Gastrocnemius medialis (tissue), 4 donors: ENCODE results near the gene MFSD2A. TPM values are rescaled to one million over a fixed set of nuclear protein-coding genes. Genes with fewer than 3 reads are reported as not detected.
"Not testable (repeated sequence)": the region's sequence is repeated elsewhere in the genome, so short reads cannot be mapped to it uniquely, and the experiment has no call there.

Experiments used
- ATAC-seq, 2 donors: fragments of 150-250 bp; one replicate each; pipeline ENCODE4 v1.9.1; 2016
- DNase-seq, 2 donors: peaks; one replicate each; pipeline ENCODE4 v3.0.0-alpha.2; 2019
- H3K27ac ChIP-seq, 4 donors: fragments of 200-600 bp; sonication (generic); 1 replicate in 1 of 4; 2 replicates in 3 of 4; pipeline ENCODE4 v1.5.1; 2016 to 2018; ENCODE audit warnings: mild to moderate bottlenecking in 2 of 4, moderate library complexity in 1 of 4
- H3K27me3 ChIP-seq, 3 donors: fragments of 200-600 bp; sonication (generic) in 2 of 3; 1 replicate in 1 of 3; 2 replicates in 2 of 3; pipeline versions ENCODE4 v1.5.1 to v1.6.0; 2016 to 2019; ENCODE audit warnings: mild to moderate bottlenecking in 1 of 3, moderate library complexity in 1 of 3
- H3K36me3 ChIP-seq, 2 donors: fragments of 200-600 bp; sonication (generic) in 1 of 2; one replicate each; pipeline ENCODE4 v1.5.1; 2017 to 2018
- H3K4me1 ChIP-seq, 2 donors: fragments of 200-600 bp; sonication (generic) in 1 of 2; one replicate each; pipeline ENCODE4 v1.5.1; 2016 to 2017; ENCODE audit warnings: mild to moderate bottlenecking in 2 of 2
- H3K4me3 ChIP-seq, 4 donors: fragments of 200-600 bp; sonication (generic) in 3 of 4; 1 replicate in 1 of 4; 2 replicates in 3 of 4; pipeline ENCODE4 v1.5.1; 2016 to 2019; ENCODE audit warnings: mild to moderate bottlenecking in 2 of 4
- H3K9me3 ChIP-seq, 3 donors: fragments of 200-600 bp; sonication (generic) in 2 of 3; 1 replicate in 1 of 3; 2 replicates in 2 of 3; pipeline ENCODE4 v1.5.1; 2016 to 2019
- CTCF ChIP-seq, 5 experiments: fragments of 450-650 bp in 3 of 5; fragments of 200-600 bp in 2 of 5; sonication (generic) in 2 of 5; IDR thresholded peaks in 4 of 5; conservative IDR thresholded peaks in 1 of 5; 1 replicate in 4 of 5; 2 replicates in 1 of 5; pipeline ENCODE4 v1.5.1; 2016 to 2019; ENCODE audit warnings: antibody characterized with exemption in 5 of 5, mild to moderate bottlenecking in 3 of 5, moderate library complexity in 3 of 5
- POLR2A ChIP-seq, 2 donors: fragments of 450-650 bp; IDR thresholded peaks; one replicate each; pipeline ENCODE4 v1.6.1; 2017; ENCODE audit warnings: antibody characterized with exemption in 2 of 2, mild to moderate bottlenecking in 2 of 2, moderate library complexity in 2 of 2
- in situ Hi-C, 4 donors: fragments of 200-750 bp; cut with MboI; loops; one replicate each; pipeline versions ENCODE4 v1.15.0 to v1.8.0; 2017; ENCODE audit warnings: low sequenced_read_pairs in 4 of 4
- intact Hi-C: fragments of 100-400 bp; cut with DNase I; formaldehyde crosslinking; loops from one replicate; pipeline ENCODE4 v1.15.1; 2023; ENCODE audit warnings: low total_unique reads
- total RNA-seq, 4 donors: library from RNA; depleted of rRNA; stranded (reverse); fragments of >200 nt; gene quantifications; one replicate each; pipeline versions ENCODE4 v1.1.0 to v1.2.3, GENCODE V29; 2016

MFSD2A gene
- total RNA-seq, 4 donors from 2014 or later: 1.0 to 2.1 TPM; not detected in 2

- Histone ChIP-seq H3K9me3 (no peaks in the 10 kb centered on the region), H3K4me1 (no peaks in the 10 kb centered on the region), H3K27ac (no peak overlapping the region), H3K36me3 (no peaks in the 10 kb centered on the region), H3K27me3 (peaks cover 0 to 2% (median 0%) of the 10 kb centered on the region in 3 donors), H3K4me3 (no peak overlapping the region)
- intact Hi-C loops: no loop called here
- DNase-seq (no peak), ATAC-seq (no peak)
- in situ Hi-C loops: no loop called here
- TF ChIP-seq POLR2A (IDR thresholded peaks at IDR 0.05) (no peak), CTCF (IDR thresholded peaks at IDR 0.05 in 4 of 5, conservative IDR thresholded peaks at IDR 0.05 in 1 of 5) (no peak)
These were observed 49.9 kb downstream of the MFSD2A start for GRCh38 chr1:40004857-40005256.

- H3K27me3 ChIP-seq, intact Hi-C loops, DNase-seq, H3K4me1 ChIP-seq, H3K4me3 ChIP-seq, ATAC-seq, H3K27ac ChIP-seq, H3K9me3 ChIP-seq, H3K36me3 ChIP-seq, in situ Hi-C loops: not testable (repeated sequence)
These were observed 52.6 kb downstream of the MFSD2A start for GRCh38 chr1:40007481-40008034.

DNA sequence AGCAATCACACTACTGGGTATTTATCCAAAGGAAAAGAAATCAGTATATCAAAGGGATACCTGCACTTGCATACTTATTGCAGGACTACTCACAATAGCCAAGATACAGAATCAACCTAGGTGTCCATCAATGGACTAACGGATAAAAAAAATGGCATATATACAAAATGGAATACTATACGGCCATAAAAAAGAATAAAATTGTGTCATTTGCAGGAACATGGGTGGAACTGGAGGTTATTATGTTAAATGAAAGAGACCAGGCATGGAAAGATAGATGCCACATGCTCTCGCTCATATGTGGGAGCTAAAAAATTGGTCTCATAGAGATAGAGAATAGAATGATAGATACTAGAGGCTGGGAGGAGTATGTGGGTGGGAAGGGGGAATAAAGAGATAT lies 56.3 kb downstream of the MFSD2A start:
- no peaks in the 10 kb centered on the region for H3K4me1 ChIP-seq
- H3K9me3 ChIP-seq: no peaks in the 10 kb centered on the region
- peaks cover 0 to 2% (median 0%) of the 10 kb centered on the region in 3 donors for H3K27me3 ChIP-seq
- ATAC-seq (no peak), DNase-seq (no peak)
- intact Hi-C loops: no loop called here
- no peak overlapping the region for H3K27ac ChIP-seq
- TF ChIP-seq CTCF (IDR thresholded peaks at IDR 0.05 in 4 of 5, conservative IDR thresholded peaks at IDR 0.05 in 1 of 5): no peak
- no peak for TF ChIP-seq POLR2A (IDR thresholded peaks at IDR 0.05)
- in situ Hi-C loops: no loop called here
- H3K4me3 ChIP-seq: no peak overlapping the region
- H3K36me3 ChIP-seq: no peaks in the 10 kb centered on the region

DNA sequence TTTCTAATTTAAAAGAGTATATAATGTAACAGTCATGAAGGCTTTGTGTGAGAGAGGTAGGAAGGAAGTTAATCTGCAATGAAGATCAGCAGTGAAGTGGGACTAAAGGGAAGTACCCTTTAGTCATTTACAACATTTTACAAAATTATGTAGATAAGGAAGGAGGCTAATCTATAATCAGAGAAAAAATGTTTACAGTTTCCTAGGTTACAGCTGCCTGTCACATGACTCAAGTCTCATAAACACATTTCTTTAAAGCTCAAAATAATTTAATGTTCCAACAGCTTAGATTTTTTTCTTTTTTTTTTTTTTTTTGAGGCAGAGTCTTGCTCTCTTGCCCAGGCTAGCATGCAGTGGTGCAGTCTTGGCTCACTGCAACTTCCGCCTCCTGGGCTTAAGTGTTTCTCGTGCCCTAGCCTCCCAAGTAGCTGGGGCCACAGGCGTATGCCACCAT lies 59.3 kb downstream of the MFSD2A start:
- H3K4me1 ChIP-seq: no peaks in the 10 kb centered on the region
- in situ Hi-C loops: no loop called here
- H3K4me3 ChIP-seq: no peak overlapping the region
- intact Hi-C loops: no loop called here
- ATAC-seq: no peak
- H3K36me3 ChIP-seq: no peaks in the 10 kb centered on the region
- H3K27ac ChIP-seq: no peak overlapping the region
- DNase-seq: no peak
- H3K27me3 ChIP-seq: no peaks in the 10 kb centered on the region
- TF ChIP-seq POLR2A (IDR thresholded peaks at IDR 0.05) (no peak), CTCF (IDR thresholded peaks at IDR 0.05 in 4 of 5, conservative IDR thresholded peaks at IDR 0.05 in 1 of 5) (no peak)
- no peaks in the 10 kb centered on the region for H3K9me3 ChIP-seq

GRCh38 chr1:40014812-40015594 lies 60.1 kb downstream of the MFSD2A start:
- ATAC-seq (no peak), DNase-seq (no peak)
- in situ Hi-C loops (no loop called here), intact Hi-C loops (no loop called here)
- H3K9me3 ChIP-seq: no peaks in the 10 kb centered on the region
- no peak overlapping the region for H3K4me3 ChIP-seq
- H3K4me1 ChIP-seq: no peaks in the 10 kb centered on the region
- no peak overlapping the region for H3K27ac ChIP-seq
- H3K27me3 ChIP-seq: no peaks in the 10 kb centered on the region
- no peaks in the 10 kb centered on the region for H3K36me3 ChIP-seq
- no peak for TF ChIP-seq CTCF (IDR thresholded peaks at IDR 0.05 in 4 of 5, conservative IDR thresholded peaks at IDR 0.05 in 1 of 5)
- TF ChIP-seq POLR2A (IDR thresholded peaks at IDR 0.05): no peak
